A673 (cell line): ENCODE data around the gene KATNB1. TPM values are rescaled to one million over a fixed set of nuclear protein-coding genes. Genes with fewer than 3 reads are reported as not detected.

Source experiments
- BruUV-seq: library from RNA; stranded (reverse); fragments of 400-500 nt; replicated peaks from 2 replicates; lab custom pipeline; 2021; lab: Mats Ljungman, UMichigan
- CTCF ChIA-PET: fragments of 300-600 bp; sonication (Branson Sonifier 250); formaldehyde crosslinking; loops from one replicate; lab custom pipeline; 2022; ENCODE audit warnings: antibody characterized with exemption; lab: Charles Lee
- POLR2A ChIA-PET: fragments of 300-600 bp; sonication (Branson Sonifier 250); formaldehyde crosslinking; loops from one replicate; lab custom pipeline; 2022; ENCODE audit warnings: antibody characterized with exemption; ENCODE audit not compliant: low non-redundant PET; lab: Charles Lee
- DNase-seq: peaks from one replicate; pipeline ENCODE4 v3.0.0-alpha.2; 2015; ENCODE audit warnings: low spot score
- H3K27ac ChIP-seq: fragments of 200-600 bp; sonication (generic); 2 replicates; pipeline ENCODE4 v1.5.1; 2016; ENCODE audit warnings: mixed run types, low read depth, mild to moderate bottlenecking, mixed read lengths, antibody characterized with exemption, low read length; ENCODE audit not compliant: poor library complexity, severe bottlenecking
- H3K27me3 ChIP-seq: fragments of 200-600 bp; sonication (generic); replicated peaks from 2 replicates; pipeline ENCODE4 v1.6.1; 2017; ENCODE audit warnings: mixed run types, low read depth, mild to moderate bottlenecking, mixed read lengths, antibody characterized with exemption, low read length; ENCODE audit not compliant: insufficient read depth, poor library complexity
- H3K36me3 ChIP-seq: fragments of 200-600 bp; sonication (generic); 2 replicates; pipeline ENCODE4 v1.6.1; 2016; ENCODE audit warnings: mixed run types, mild to moderate bottlenecking, mixed read lengths, antibody characterized with exemption, low read length; ENCODE audit not compliant: insufficient read depth, poor library complexity, severe bottlenecking
- H3K4me1 ChIP-seq: fragments of 200-600 bp; sonication (generic); 2 replicates; pipeline ENCODE4 v1.6.1; 2017; ENCODE audit warnings: mixed run types, mild to moderate bottlenecking, mixed read lengths, antibody characterized with exemption, low read length; ENCODE audit not compliant: insufficient read depth, poor library complexity, severe bottlenecking
- H3K4me3 ChIP-seq: fragments of 200-600 bp; sonication (generic); 2 replicates; pipeline ENCODE4 v1.5.1; 2016; ENCODE audit warnings: low read depth, mixed run types, mild to moderate bottlenecking, mixed read lengths, low read length; ENCODE audit not compliant: poor library complexity, severe bottlenecking
- H3K9me3 ChIP-seq: fragments of 200-600 bp; sonication (generic); 2 replicates; pipeline ENCODE4 v1.6.1; 2016; ENCODE audit warnings: mixed run types, low read depth, mild to moderate bottlenecking, mixed read lengths, antibody characterized with exemption, low read length; ENCODE audit not compliant: poor library complexity, severe bottlenecking
- CTCF ChIP-seq: fragments of 300-800, 200-600 bp; sonication (generic); conservative IDR thresholded peaks from 2 replicates; pipeline ENCODE4 v1.5.1; 2017; ENCODE audit warnings: low read depth, mild to moderate bottlenecking, antibody characterized with exemption, low read length, moderate library complexity, mixed read lengths
- EZH2 ChIP-seq: fragments of 200-600 bp; sonication (generic); IDR thresholded peaks from 2 replicates; pipeline ENCODE4 v1.6.1; 2017; ENCODE audit warnings: borderline replicate concordance, low read depth, mild to moderate bottlenecking, mixed read lengths, antibody characterized with exemption, low read length; ENCODE audit not compliant: poor library complexity, severe bottlenecking
- intact Hi-C: fragments of 100-400 bp; cut with micrococcal nuclease; formaldehyde crosslinking; loops from one replicate; pipeline ENCODE4 v1.10.0; 2022; ENCODE audit not compliant: unreplicated experiment
- total RNA-seq: library from RNA; stranded (reverse); gene quantifications from 2 replicates; pipeline ENCODE4 v1.2.3, GENCODE V29; 2021

KATNB1 gene
- total RNA-seq, 1 experiment from 2014 or later: 55.7 TPM

- BruUV-seq: no TSS peak
- intact Hi-C loops: loop anchor here (10.0 kb wide), 1 partner anchor 157 kb away; no protein-coding TSS in a partner anchor
- POLR2A ChIA-PET: interaction anchor here (0.5 kb wide), 1 partner anchor 273 kb away, joined by 4 read pairs; no protein-coding TSS in a partner anchor
- CTCF ChIA-PET: no interaction called here
- no peak overlapping the region for H3K27ac ChIP-seq
- TF ChIP-seq CTCF: no peak
- no peak for TF ChIP-seq EZH2
- peaks cover 2% of the 10 kb centered on the region for H3K4me1 ChIP-seq
- H3K27me3 ChIP-seq: no peaks in the 10 kb centered on the region
- peaks cover 31% of the 10 kb centered on the region for H3K36me3 ChIP-seq
- no peaks in the 10 kb centered on the region for H3K9me3 ChIP-seq
- no peak for DNase-seq
- no peak overlapping the region for H3K4me3 ChIP-seq
Measured at GRCh38 chr16:57751539-57752202, 16.1 kb downstream of the KATNB1 start.

GRCh38 chr16:57752203-57752580 is 16.6 kb downstream of the KATNB1 start:
- Histone ChIP-seq H3K36me3 (peaks cover 34% of the 10 kb centered on the region), H3K4me3 (no peak overlapping the region), H3K4me1 (peaks cover 8% of the 10 kb centered on the region), H3K27ac (no peak overlapping the region), H3K9me3 (no peaks in the 10 kb centered on the region), H3K27me3 (no peaks in the 10 kb centered on the region)
- intact Hi-C loops: loop anchor here (10.0 kb wide), 1 partner anchor 157 kb away; no protein-coding TSS in a partner anchor
- ChIA-PET CTCF (no interaction called here), POLR2A (no interaction called here)
- BruUV-seq: no TSS peak
- TF ChIP-seq CTCF (no peak), EZH2 (no peak)
- no peak for DNase-seq

- POLR2A ChIA-PET: no interaction called here
- Histone ChIP-seq H3K4me3 (no peak overlapping the region), H3K4me1 (peaks cover 14% of the 10 kb centered on the region), H3K27ac (no peak overlapping the region), H3K27me3 (no peaks in the 10 kb centered on the region), H3K36me3 (peaks cover 38% of the 10 kb centered on the region), H3K9me3 (no peaks in the 10 kb centered on the region)
- DNase-seq: no peak
- TF ChIP-seq EZH2 (no peak), CTCF (no peak)
- no TSS peak for BruUV-seq
- CTCF ChIA-PET: no interaction called here
- intact Hi-C loops: loop anchor here (10.0 kb wide), 1 partner anchor 158 kb away; no protein-coding TSS in a partner anchor
Measured at GRCh38 chr16:57752581-57753447, 17.2 kb downstream of the KATNB1 start.
